CD4-positive, alpha-beta T cell treated with Interleukin-4 for 4 hours (primary cell): ENCODE measurements around the gene CCDC57.

ENCODE experiments used
- DNase-seq: peaks from one replicate; pipeline ENCODE4 v3.0.0-alpha.2; 2020

CCDC57 gene

GRCh38 chr17:82088838-82089722 lies 123.6 kb downstream of the CCDC57 start:
- no peak for DNase-seq

- DNase-seq, result no peak
These were observed 124.4 kb downstream of the CCDC57 start for GRCh38 chr17:82087961-82088837.

- DNase-seq, result no peak
These were observed 125.4 kb downstream of the CCDC57 start for GRCh38 chr17:82086941-82087906.

- no peak for DNase-seq
These were observed 126.5 kb downstream of the CCDC57 start for GRCh38 chr17:82085931-82086764.

GRCh38 chr17:82085031-82085861 lies 127.4 kb downstream of the CCDC57 start:
- no peak for DNase-seq

GRCh38 chr17:82084373-82085030 lies 128.1 kb downstream of the CCDC57 start:
- DNase-seq, result no peak

- no peak for DNase-seq
These were observed 128.9 kb downstream of the CCDC57 start for GRCh38 chr17:82083533-82084359.

- no peak for DNase-seq
These were observed 129.6 kb downstream of the CCDC57 start for GRCh38 chr17:82083009-82083408.

GRCh38 chr17:82082456-82082855 lies 130.2 kb downstream of the CCDC57 start:
- no peak for DNase-seq

GRCh38 chr17:82081966-82082365 lies 130.7 kb downstream of the CCDC57 start:
- DNase-seq, result no peak

- no peak for DNase-seq
These were observed 131.1 kb downstream of the CCDC57 start for GRCh38 chr17:82081546-82081945.

- DNase-seq, result no peak
These were observed 131.7 kb downstream of the CCDC57 start for GRCh38 chr17:82080789-82081464.

GRCh38 chr17:82080048-82080788 lies 132.4 kb downstream of the CCDC57 start:
- DNase-seq, result no peak

GRCh38 chr17:82079001-82079677 lies 133.5 kb downstream of the CCDC57 start:
- DNase-seq, result no peak

GRCh38 chr17:82078433-82078832 lies 134.2 kb downstream of the CCDC57 start:
- no peak for DNase-seq

GRCh38 chr17:82077617-82078358 lies 134.9 kb downstream of the CCDC57 start:
- DNase-seq, result no peak
